ENCODE measurements around the gene TNS2. TPM values are rescaled to one million over a fixed set of nuclear protein-coding genes. Genes with fewer than 3 reads are reported as not detected.
A peak's percentile ranks its signal among the peaks of the same experiment; 100 is the strongest.

The TNS2 gene
- total RNA-seq, 1 donor from 2014 or later: 10.8 TPM

DNA sequence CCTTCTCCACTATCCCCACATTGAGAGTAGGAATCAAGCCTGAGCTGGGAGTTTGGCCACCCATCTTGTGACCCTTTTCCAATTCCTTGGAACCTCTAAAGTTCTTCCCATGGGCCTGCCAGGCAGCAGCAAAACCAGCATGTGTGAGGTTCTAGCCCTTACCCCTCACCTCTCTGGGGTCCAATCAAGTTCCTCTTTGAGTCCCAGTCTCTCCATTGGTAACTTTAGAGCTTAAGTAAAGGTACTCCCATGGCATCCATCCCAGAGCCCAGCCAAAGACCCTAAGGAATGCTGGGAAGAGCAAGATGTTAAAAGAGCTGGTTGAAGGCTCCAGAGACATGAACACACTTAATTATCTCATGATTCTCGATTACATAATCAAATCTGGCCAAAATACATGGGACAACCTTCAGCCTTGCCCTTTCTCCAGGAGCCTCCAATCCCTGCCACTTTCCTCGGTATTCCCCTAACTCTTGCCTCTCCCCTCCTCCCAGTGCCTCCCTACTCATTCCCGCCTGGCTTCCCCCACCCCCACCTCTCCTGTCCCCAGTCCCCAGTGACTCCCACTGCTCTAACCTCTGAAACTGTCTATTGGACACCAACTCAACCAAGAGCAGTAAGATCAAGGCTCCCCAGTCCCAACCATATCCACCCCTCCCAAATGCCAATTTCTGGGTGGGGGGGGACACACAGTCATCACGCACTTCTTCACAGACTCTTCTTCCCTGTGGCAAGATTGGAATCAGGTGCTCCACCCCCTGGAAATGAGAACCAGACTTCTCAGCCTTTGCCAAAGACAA is 4.8 kb upstream of the TNS2 start:
- no peak overlapping the region for H3K4me3 ChIP-seq (ENCODE audit: low read depth, low read length)
- TF ChIP-seq, protein P1, sequence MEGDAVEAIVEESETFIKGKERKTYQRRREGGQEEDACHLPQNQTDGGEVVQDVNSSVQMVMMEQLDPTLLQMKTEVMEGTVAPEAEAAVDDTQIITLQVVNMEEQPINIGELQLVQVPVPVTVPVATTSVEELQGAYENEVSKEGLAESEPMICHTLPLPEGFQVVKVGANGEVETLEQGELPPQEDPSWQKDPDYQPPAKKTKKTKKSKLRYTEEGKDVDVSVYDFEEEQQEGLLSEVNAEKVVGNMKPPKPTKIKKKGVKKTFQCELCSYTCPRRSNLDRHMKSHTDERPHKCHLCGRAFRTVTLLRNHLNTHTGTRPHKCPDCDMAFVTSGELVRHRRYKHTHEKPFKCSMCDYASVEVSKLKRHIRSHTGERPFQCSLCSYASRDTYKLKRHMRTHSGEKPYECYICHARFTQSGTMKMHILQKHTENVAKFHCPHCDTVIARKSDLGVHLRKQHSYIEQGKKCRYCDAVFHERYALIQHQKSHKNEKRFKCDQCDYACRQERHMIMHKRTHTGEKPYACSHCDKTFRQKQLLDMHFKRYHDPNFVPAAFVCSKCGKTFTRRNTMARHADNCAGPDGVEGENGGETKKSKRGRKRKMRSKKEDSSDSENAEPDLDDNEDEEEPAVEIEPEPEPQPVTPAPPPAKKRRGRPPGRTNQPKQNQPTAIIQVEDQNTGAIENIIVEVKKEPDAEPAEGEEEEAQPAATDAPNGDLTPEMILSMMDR (conservative IDR thresholded peaks at IDR 0.05; ENCODE audit: low read depth, low read length): no peak
- DNase-seq (ENCODE audit: low read depth): no peak

DNA sequence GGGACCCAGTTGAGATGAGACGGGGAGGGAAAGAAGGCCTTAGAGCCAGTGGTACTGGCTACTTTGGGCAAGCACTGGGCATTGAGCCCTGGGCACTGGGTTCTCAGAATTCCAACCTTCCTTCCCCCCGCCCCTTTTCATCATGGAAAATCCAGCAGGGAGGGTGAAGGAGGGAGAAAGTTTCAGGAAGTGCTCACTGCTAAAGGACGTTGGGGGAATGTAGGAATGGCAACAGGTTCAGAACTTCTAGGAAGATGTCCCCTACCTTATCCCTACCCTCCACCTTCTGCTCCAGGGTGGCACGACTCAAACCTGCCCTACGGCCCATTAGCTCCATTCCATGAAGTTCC is 4.2 kb upstream of the TNS2 start:
- TF ChIP-seq, protein P1 (conservative IDR thresholded peaks at IDR 0.05; ENCODE audit: low read depth, low read length): no peak
- H3K4me3 ChIP-seq (ENCODE audit: low read depth, low read length): no peak overlapping the region
- no peak for DNase-seq (ENCODE audit: low read depth)

DNA sequence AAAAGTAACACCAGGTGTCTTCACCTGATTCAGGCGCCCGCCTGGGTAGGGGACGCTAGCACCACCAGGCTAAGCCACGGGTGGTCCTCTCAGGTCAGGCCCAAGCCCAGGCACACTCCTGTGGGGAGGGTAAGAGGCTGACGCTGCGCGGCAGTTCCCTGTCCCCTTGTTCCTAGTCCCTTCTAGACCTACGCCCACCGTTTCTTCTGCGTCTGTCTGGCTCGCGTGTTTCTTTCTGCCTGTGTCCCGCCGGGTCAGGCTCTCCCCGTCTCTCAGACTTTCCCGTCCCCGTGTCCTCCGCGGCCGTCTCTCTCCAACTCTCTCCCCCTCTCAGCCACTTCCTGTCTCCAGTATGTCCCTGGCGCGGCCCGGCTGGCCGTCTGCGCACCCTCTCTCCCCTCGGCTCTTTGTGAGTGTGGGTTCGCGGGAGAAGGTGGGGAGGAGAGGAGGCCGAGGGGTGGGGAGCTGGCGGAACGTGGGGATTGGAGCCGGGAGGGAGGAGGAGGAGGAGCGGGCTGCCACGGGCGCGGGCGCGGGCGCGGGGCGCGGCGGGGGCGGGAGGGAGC is 3.1 kb upstream of the TNS2 start:
- peak overlapping the region; percentile 74 for H3K4me3 ChIP-seq (ENCODE audit: low read depth, low read length)
- TF ChIP-seq, protein P1 (conservative IDR thresholded peaks at IDR 0.05; ENCODE audit: low read depth, low read length): peak; percentile 0
- no peak for DNase-seq (ENCODE audit: low read depth)

DNA sequence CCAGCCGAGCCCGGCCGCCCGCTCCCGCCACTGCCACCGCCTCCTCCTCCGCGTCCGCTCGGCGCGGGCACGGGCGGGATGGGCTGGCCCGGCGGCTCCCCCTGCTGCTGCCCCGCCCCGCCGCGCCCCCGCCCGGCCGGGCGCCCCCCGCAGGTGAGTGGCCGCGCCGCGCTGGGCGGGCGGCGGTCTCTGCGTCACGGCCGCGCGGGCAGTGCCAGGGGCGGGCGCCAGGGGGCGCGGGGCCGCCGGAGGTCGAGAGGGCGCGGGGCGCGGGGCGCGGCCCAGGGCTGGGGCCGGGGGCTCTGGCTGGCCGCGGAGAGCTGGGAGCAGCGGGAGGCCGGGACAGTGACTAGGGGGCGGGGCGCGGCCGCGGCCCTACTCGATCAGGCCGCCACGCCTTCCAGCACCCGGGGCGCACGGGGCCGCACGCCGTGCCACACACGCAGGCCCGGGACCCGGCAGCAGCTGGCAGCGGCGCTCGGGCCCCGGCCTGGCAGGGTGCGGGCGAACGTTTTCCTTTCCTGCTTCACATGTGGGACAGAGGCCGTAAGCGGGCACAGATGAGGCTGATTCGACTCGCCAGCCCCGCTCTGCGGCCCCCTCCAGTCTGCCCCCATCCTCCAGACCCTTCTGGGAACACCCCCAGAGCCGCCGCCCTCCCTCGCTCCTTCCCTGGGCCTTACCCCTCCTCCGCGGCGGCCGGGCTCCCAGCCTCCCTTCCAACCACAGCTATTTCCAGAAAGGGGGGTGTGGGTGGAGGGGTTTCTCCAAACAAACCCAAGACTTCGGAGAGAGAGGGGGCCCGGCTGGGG is 2.4 kb upstream of the TNS2 start:
- TF ChIP-seq, protein P1 (conservative IDR thresholded peaks at IDR 0.05; ENCODE audit: low read depth, low read length): peak; percentile 1
- H3K4me3 ChIP-seq (ENCODE audit: low read depth, low read length): peak overlapping the region; percentile 74
- DNase-seq (ENCODE audit: low read depth): no peak

DNA sequence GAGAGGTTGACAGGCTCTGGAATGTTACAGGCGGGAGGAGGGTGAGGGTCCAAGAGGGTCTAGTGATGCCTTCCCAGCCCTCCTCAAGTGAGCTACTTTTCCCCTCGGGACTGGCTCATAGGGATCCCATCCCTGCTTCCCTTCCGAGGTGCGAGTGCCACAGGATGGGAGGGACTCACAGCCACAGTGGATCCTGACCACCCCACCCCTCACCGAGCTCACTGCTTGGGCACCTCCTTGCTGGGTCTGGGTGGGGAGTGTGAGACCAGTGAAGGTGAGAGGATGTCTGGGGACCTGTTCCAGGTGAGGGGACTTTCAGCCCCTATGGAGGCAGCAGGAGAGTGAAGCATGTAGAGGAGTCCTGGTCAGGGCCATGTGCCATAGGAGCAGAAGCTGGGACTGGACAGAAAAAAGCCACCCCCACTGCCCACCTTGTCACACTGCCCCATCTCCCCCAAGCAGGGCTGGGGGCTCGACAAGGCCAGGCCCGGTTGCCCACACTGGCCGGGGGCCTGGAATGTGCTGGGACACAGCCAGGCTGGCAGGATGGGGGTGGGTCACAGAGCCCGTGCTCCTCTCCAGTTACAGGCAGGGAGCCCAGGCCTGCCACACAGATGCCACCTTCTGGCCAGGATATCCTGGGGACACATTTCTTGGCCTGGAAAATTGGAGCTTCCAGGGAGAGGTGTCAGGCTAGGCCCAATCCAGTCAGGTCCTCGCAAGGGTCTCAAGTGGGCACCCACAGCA is 1.7 kb upstream of the TNS2 start:
- H3K4me3 ChIP-seq (ENCODE audit: low read depth, low read length): peak overlapping the region; percentile 73
- no peak for DNase-seq (ENCODE audit: low read depth)
- TF ChIP-seq, protein P1 (conservative IDR thresholded peaks at IDR 0.05; ENCODE audit: low read depth, low read length): peak; percentile 34

DNA sequence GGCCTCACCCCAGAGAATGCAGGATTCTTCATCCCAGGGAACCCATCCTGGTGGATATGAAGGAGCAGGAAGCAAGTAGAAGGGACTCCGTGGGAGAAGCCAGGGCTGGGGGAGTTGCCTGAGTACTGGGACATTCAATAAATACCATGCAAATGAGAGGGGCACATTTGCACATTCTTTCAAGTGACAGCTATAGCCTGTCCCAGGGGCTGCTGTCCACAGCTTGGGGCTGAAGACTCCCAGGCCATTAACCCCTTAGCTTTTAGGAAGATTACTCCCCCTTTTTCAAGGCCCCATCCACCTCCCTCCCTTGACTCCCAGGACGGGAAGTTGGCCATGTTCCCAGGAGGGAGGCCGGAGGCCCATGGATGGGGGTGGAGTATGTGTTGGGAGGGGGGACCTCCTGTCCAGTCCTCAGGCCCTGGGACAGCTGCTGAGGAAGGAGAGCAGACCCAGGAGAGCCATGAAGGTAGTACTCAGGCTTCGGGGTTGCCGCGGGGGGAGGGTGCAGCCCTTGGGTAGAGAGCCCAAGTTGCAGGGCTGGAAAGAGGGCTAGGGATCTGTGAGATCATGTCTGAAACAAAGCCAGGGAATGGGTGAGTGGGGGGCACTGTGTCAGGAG is 974 bp upstream of the TNS2 start:
- TF ChIP-seq, protein P1 (conservative IDR thresholded peaks at IDR 0.05; ENCODE audit: low read depth, low read length): no peak
- DNase-seq (ENCODE audit: low read depth): no peak
- peak overlapping the region; percentile 73 for H3K4me3 ChIP-seq (ENCODE audit: low read depth, low read length)
